Right atrium auricular region (tissue), 2 donors: Measurements from ENCODE around the gene IGSF21. TPM values are rescaled to one million over a fixed set of nuclear protein-coding genes. Genes with fewer than 3 reads are reported as not detected.

ENCODE experiments used
- DNase-seq: peaks from one replicate; pipeline ENCODE4 v3.0.0-alpha.2; 2019; ENCODE audit warnings: low spot score
- H3K27ac ChIP-seq, 2 donors: fragments of 200-600 bp; sonication (generic); 1 replicate in 1 of 2; 2 replicates in 1 of 2; pipeline ENCODE4 v1.5.1; 2016 to 2019
- H3K27me3 ChIP-seq, 2 donors: fragments of 200-600 bp; sonication (generic); one replicate each; pipeline versions ENCODE4 v1.5.1 to v1.6.0; 2017 to 2019
- H3K36me3 ChIP-seq: fragments of 200-600 bp; sonication (generic); one replicate; pipeline ENCODE4 v1.5.1; 2016
- H3K4me1 ChIP-seq, 2 donors: fragments of 200-600 bp; sonication (generic); one replicate each; pipeline versions ENCODE4 v1.5.1 to v1.6.0; 2017 to 2019
- H3K4me3 ChIP-seq, 2 donors: fragments of 200-600 bp; sonication (generic); 1 replicate in 1 of 2; 2 replicates in 1 of 2; pipeline ENCODE4 v1.5.1; 2017 to 2019; ENCODE audit warnings: mild to moderate bottlenecking in 1 of 2, moderate library complexity in 1 of 2
- H3K9me3 ChIP-seq, 2 donors: fragments of 200-600 bp; sonication (generic); one replicate each; pipeline ENCODE4 v1.5.1; 2019
- total RNA-seq, 2 donors: library from RNA; depleted of rRNA; stranded (reverse); fragments of >200 nt; gene quantifications; one replicate each; pipeline ENCODE4 v1.1.0, GENCODE V29; 2016
- TF ChIP-seq, protein P1 (sequence below), 2 donors: fragments of 200-600 bp; sonication (generic); IDR thresholded peaks; one replicate each; pipeline ENCODE4 v1.5.1; 2019; ENCODE audit warnings: antibody characterized with exemption in 2 of 2

Gene IGSF21
- total RNA-seq, 2 donors from 2014 or later, result 1.8 to 6.0 TPM

- Histone ChIP-seq H3K27ac (no peak overlapping the region), H3K27me3 (no peaks in the 10 kb centered on the region), H3K4me1 (no peaks in the 10 kb centered on the region), H3K9me3 (peaks cover 3 to 15% of the 10 kb centered on the region in 2 donors), H3K36me3 (no peaks in the 10 kb centered on the region), H3K4me3 (no peak overlapping the region)
- TF ChIP-seq, protein P1, sequence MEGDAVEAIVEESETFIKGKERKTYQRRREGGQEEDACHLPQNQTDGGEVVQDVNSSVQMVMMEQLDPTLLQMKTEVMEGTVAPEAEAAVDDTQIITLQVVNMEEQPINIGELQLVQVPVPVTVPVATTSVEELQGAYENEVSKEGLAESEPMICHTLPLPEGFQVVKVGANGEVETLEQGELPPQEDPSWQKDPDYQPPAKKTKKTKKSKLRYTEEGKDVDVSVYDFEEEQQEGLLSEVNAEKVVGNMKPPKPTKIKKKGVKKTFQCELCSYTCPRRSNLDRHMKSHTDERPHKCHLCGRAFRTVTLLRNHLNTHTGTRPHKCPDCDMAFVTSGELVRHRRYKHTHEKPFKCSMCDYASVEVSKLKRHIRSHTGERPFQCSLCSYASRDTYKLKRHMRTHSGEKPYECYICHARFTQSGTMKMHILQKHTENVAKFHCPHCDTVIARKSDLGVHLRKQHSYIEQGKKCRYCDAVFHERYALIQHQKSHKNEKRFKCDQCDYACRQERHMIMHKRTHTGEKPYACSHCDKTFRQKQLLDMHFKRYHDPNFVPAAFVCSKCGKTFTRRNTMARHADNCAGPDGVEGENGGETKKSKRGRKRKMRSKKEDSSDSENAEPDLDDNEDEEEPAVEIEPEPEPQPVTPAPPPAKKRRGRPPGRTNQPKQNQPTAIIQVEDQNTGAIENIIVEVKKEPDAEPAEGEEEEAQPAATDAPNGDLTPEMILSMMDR (IDR thresholded peaks at IDR 0.05), result no peak
- DNase-seq, result no peak
Observed at GRCh38 chr1:18249631-18250030, 142.0 kb downstream of the IGSF21 start.

- H3K4me1 ChIP-seq, result no peaks in the 10 kb centered on the region
- peaks cover 3 to 15% of the 10 kb centered on the region in 2 donors for H3K9me3 ChIP-seq
- DNase-seq, result no peak
- no peak overlapping the region for H3K27ac ChIP-seq
- no peaks in the 10 kb centered on the region for H3K27me3 ChIP-seq
- no peaks in the 10 kb centered on the region for H3K36me3 ChIP-seq
- TF ChIP-seq, protein P1 (IDR thresholded peaks at IDR 0.05), result no peak
- H3K4me3 ChIP-seq, result no peak overlapping the region
Observed at GRCh38 chr1:18253093-18253492, 145.5 kb downstream of the IGSF21 start.

DNA sequence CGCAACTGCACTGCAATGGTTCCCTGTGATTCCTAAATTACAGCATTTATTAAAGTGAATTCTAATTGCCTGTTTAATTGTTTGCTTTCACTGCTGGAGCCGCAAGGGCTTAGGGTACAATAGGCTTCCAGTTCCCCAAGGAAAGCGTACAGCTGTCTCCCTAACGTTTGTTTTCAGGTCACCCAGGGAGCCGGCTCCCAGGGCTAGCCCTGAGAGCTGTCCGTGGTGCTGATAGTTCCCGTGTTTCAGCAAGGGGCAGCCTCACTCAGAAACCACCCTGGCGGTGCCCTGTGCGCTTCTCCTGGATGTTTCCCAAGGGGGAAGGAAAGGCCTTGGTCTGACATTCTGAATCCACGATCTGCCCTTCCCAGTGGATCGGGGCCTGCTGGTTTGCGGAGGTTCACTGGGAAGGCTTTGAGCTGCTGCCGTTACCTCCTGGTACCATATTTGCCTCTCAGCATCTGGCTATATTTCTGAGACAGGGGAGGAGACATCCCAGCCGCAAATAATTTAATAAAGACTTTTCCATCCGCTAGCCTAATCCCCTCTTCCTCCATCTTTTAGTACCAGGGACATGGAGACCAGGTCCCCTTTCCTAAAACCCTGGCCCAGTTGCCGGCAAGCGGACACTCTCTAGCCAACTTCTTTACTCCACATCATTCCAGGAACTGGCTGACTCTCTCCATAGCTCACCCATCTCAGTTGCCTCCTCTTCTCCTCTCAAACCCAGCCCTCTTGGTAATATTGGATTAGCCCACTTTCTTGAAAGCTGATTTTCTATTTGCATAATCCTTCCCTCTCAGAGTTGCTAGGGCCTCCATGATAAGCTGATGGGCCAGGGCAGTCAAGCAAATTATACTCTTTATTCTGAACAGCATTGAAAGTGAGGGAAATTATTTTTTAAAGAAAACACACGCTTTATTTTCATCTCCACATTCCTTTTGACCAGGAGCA lies 149.0 kb downstream of the IGSF21 start:
- Histone ChIP-seq H3K4me1 (no peaks in the 10 kb centered on the region), H3K4me3 (no peak overlapping the region), H3K9me3 (peaks cover 0 to 2% of the 10 kb centered on the region in 2 donors), H3K27me3 (no peaks in the 10 kb centered on the region), H3K27ac (no peak overlapping the region), H3K36me3 (no peaks in the 10 kb centered on the region)
- TF ChIP-seq, protein P1 (IDR thresholded peaks at IDR 0.05), result no peak
- DNase-seq, result no peak

GRCh38 chr1:18257778-18258177 lies 150.2 kb downstream of the IGSF21 start:
- no peaks in the 10 kb centered on the region for H3K4me1 ChIP-seq
- H3K9me3 ChIP-seq, result no peaks in the 10 kb centered on the region
- TF ChIP-seq, protein P1 (IDR thresholded peaks at IDR 0.05), result no peak
- no peak overlapping the region for H3K27ac ChIP-seq
- H3K36me3 ChIP-seq, result no peaks in the 10 kb centered on the region
- H3K27me3 ChIP-seq, result no peaks in the 10 kb centered on the region
- H3K4me3 ChIP-seq, result no peak overlapping the region
- DNase-seq, result no peak

GRCh38 chr1:18261891-18262290 lies 154.3 kb downstream of the IGSF21 start:
- DNase-seq, result no peak
- Histone ChIP-seq H3K36me3 (no peaks in the 10 kb centered on the region), H3K27me3 (no peaks in the 10 kb centered on the region), H3K4me1 (no peaks in the 10 kb centered on the region), H3K27ac (no peak overlapping the region), H3K4me3 (no peak overlapping the region), H3K9me3 (no peaks in the 10 kb centered on the region)
- TF ChIP-seq, protein P1 (IDR thresholded peaks at IDR 0.05), result no peak
